Loucy (cell line): ENCODE measurements around the gene SKIC3.

ENCODE experiments used
- H2AFZ ChIP-seq: fragments of 200-600 bp; sonication (generic); 2 replicates; pipeline ENCODE4 v1.6.0; 2016; ENCODE audit warnings: antibody characterized with exemption, mild to moderate bottlenecking, low read length, moderate library complexity
- H3F3A ChIP-seq: fragments of 200-600 bp; 2 replicates; pipeline ENCODE4 v1.6.0; 2016; ENCODE audit warnings: antibody characterized with exemption, low read depth, mild to moderate bottlenecking
- H3K27me3 ChIP-seq: fragments of 200-600 bp; sonication (generic); 2 replicates; pipeline ENCODE4 v1.6.1; 2014; ENCODE audit warnings: low read length, mild to moderate bottlenecking; ENCODE audit not compliant: insufficient read depth, poor library complexity, severe bottlenecking
- H3K36me3 ChIP-seq: fragments of 200-600 bp; sonication (generic); 2 replicates; pipeline ENCODE4 v1.6.1; 2016; ENCODE audit warnings: low read length; ENCODE audit not compliant: insufficient read depth
- H3K4me1 ChIP-seq: fragments of 200-600 bp; sonication (generic); 2 replicates; pipeline ENCODE4 v1.5.1; 2014; ENCODE audit warnings: low read length, mild to moderate bottlenecking; ENCODE audit not compliant: insufficient read depth, poor library complexity, severe bottlenecking
- H3K4me2 ChIP-seq: fragments of 200-600 bp; sonication (generic); 2 replicates; pipeline ENCODE4 v1.6.0; 2014; ENCODE audit warnings: antibody characterized with exemption, low read length, low read depth, mild to moderate bottlenecking; ENCODE audit not compliant: poor library complexity, severe bottlenecking
- H3K4me3 ChIP-seq: fragments of 200-600 bp; sonication (generic); 2 replicates; pipeline ENCODE4 v1.5.1; 2014; ENCODE audit warnings: low read length, mild to moderate bottlenecking, mixed read lengths; ENCODE audit not compliant: poor library complexity, severe bottlenecking
- H3K79me2 ChIP-seq: fragments of 200-600 bp; sonication (generic); 2 replicates; pipeline ENCODE4 v1.6.1; 2014; ENCODE audit warnings: low read length; ENCODE audit not compliant: insufficient read depth
- H3K9ac ChIP-seq: fragments of 200-600 bp; sonication (generic); 2 replicates; pipeline ENCODE4 v1.6.0; 2014; ENCODE audit warnings: mild to moderate bottlenecking, low read depth, low read length, moderate library complexity; ENCODE audit not compliant: poor library complexity, severe bottlenecking
- H3K9me2 ChIP-seq: fragments of 200-600 bp; sonication (generic); replicated peaks from 2 replicates; pipeline ENCODE4 v1.6.1; 2016; ENCODE audit warnings: low read depth, low read length, mixed read lengths
- H3K9me3 ChIP-seq: fragments of 200-600 bp; sonication (generic); 2 replicates; pipeline ENCODE4 v1.6.1; 2014; ENCODE audit warnings: mild to moderate bottlenecking, antibody characterized with exemption, low read length, low read depth; ENCODE audit not compliant: insufficient read depth
- H4K20me1 ChIP-seq: fragments of 200-600 bp; sonication (generic); 2 replicates; pipeline ENCODE4 v1.6.0; 2014; ENCODE audit warnings: antibody characterized with exemption, low read length, mild to moderate bottlenecking; ENCODE audit not compliant: insufficient read depth, poor library complexity, severe bottlenecking
- CTCF ChIP-seq: fragments of 200-600 bp; sonication (generic); conservative IDR thresholded peaks from 2 replicates; pipeline ENCODE4 v1.5.1; 2014; ENCODE audit warnings: mild to moderate bottlenecking, antibody characterized with exemption, low read length
- EZH2phosphoT487 ChIP-seq: fragments of 200-600 bp; IDR thresholded peaks from 2 replicates; pipeline ENCODE4 v1.6.1; 2018; ENCODE audit warnings: antibody characterized with exemption, mild to moderate bottlenecking, moderate library complexity, borderline replicate concordance

Gene SKIC3

GRCh38 chr5:95565280-95565920 is 10.6 kb upstream of the SKIC3 start:
- Histone ChIP-seq H3K27me3 (no peaks in the 10 kb centered on the region), H3K79me2 (no peaks in the 10 kb centered on the region), H2AFZ (no peak overlapping the region), H4K20me1 (no peaks in the 10 kb centered on the region), H3F3A (no peaks in the 10 kb centered on the region), H3K4me1 (peaks cover 7% of the 10 kb centered on the region), H3K9me2 (0 out of 2 replicates have a peak, but pooled peaks cover 4% of the 10 kb centered on the region), H3K4me3 (no peak overlapping the region), H3K9ac (no peak overlapping the region), H3K9me3 (no peaks in the 10 kb centered on the region), H3K4me2 (no peak overlapping the region), H3K36me3 (peaks cover 12% of the 10 kb centered on the region; the same call in 1 of the 2 replicates)
- no peak for TF ChIP-seq EZH2phosphoT487
- no peak for TF ChIP-seq CTCF

GRCh38 chr5:95564450-95564849 is 9.7 kb upstream of the SKIC3 start:
- H3K27me3 ChIP-seq = no peaks in the 10 kb centered on the region
- H3K9ac ChIP-seq = no peak overlapping the region
- H3K36me3 ChIP-seq = peaks cover 12% of the 10 kb centered on the region; the same call in 1 of the 2 replicates
- peaks cover 9% of the 10 kb centered on the region for H3K4me1 ChIP-seq
- no peak overlapping the region for H2AFZ ChIP-seq
- H3K79me2 ChIP-seq = no peaks in the 10 kb centered on the region
- 0 out of 2 replicates have a peak, but pooled peaks cover 4% of the 10 kb centered on the region for H3K9me2 ChIP-seq
- TF ChIP-seq CTCF (no peak), EZH2phosphoT487 (no peak)
- H3K4me3 ChIP-seq = no peak overlapping the region
- H3F3A ChIP-seq = no peaks in the 10 kb centered on the region
- no peaks in the 10 kb centered on the region for H3K9me3 ChIP-seq
- H3K4me2 ChIP-seq = no peak overlapping the region
- H4K20me1 ChIP-seq = no peaks in the 10 kb centered on the region

- Histone ChIP-seq H3K4me1 (peaks cover 13% of the 10 kb centered on the region), H3F3A (no peaks in the 10 kb centered on the region), H3K9me3 (no peaks in the 10 kb centered on the region), H3K36me3 (peaks cover 12% of the 10 kb centered on the region; the same call in 1 of the 2 replicates), H3K4me3 (no peak overlapping the region), H3K9ac (no peak overlapping the region), H2AFZ (no peak overlapping the region), H3K27me3 (no peaks in the 10 kb centered on the region), H3K9me2 (0 out of 2 replicates have a peak, but pooled peaks cover 4% of the 10 kb centered on the region), H3K79me2 (no peaks in the 10 kb centered on the region), H3K4me2 (no peak overlapping the region), H4K20me1 (no peaks in the 10 kb centered on the region)
- no peak for TF ChIP-seq CTCF
Observed at GRCh38 chr5:95563367-95563766, 8.6 kb upstream of the SKIC3 start.
